Measurements from ENCODE around the gene SLC6A3. TPM values are rescaled to one million over a fixed set of nuclear protein-coding genes. Genes with fewer than 3 reads are reported as not detected.

The SLC6A3 gene
- polyA plus RNA-seq, 4 donors = 0.03 to 0.30 TPM; not detected in 2

GRCh38 chr5:1406681-1407640 lies 38.3 kb downstream of the SLC6A3 start:
- no peak for FAIRE-seq
- 73 to 83% (median 79%) methylated on average over 35 of the region's 35 CpGs for WGBS, 3 donors

GRCh38 chr5:1405539-1406530 lies 39.4 kb downstream of the SLC6A3 start:
- Histone ChIP-seq H3K9me3 (ENCODE audit: control insufficient read depth in 2 of 2, insufficient read depth in 1 of 2, low read depth in 1 of 2, low read length in 1 of 2) (no peaks in the 10 kb centered on the region), H3K27ac (ENCODE audit: low read depth in 1 of 3, low read length in 2 of 3) (no peak overlapping the region), H3K4me1 (ENCODE audit: control insufficient read depth in 3 of 3, insufficient read depth in 2 of 3, low read depth in 1 of 3, low read length in 2 of 3) (no peaks in the 10 kb centered on the region), H3K4me3 (ENCODE audit: low read depth in 1 of 3, low read length in 3 of 3) (no peak overlapping the region), H3K36me3 (ENCODE audit: control insufficient read depth in 3 of 3, insufficient read depth in 2 of 3, low read depth in 1 of 3, low read length in 3 of 3) (no peaks in the 10 kb centered on the region), H3K27me3 (ENCODE audit: control insufficient read depth in 3 of 3, insufficient read depth in 3 of 3, low read length in 3 of 3) (no peaks in the 10 kb centered on the region)
- FAIRE-seq (no peak), DNase-seq (no peak)
- 82 to 86% (median 83%) methylated on average over 38 to 40 of the region's 40 CpGs for WGBS, 3 donors

More at GRCh38 chr5:1406681-1407640, 38.3 kb downstream of the SLC6A3 start:
- H3K27ac ChIP-seq (ENCODE audit: low read depth in 1 of 3, low read length in 2 of 3) = no peak overlapping the region
- no peaks in the 10 kb centered on the region for H3K36me3 ChIP-seq (ENCODE audit: control insufficient read depth in 3 of 3, insufficient read depth in 2 of 3, low read depth in 1 of 3, low read length in 3 of 3)
- no peak overlapping the region for H3K4me3 ChIP-seq (ENCODE audit: low read depth in 1 of 3, low read length in 3 of 3)
- no peaks in the 10 kb centered on the region for H3K4me1 ChIP-seq (ENCODE audit: control insufficient read depth in 3 of 3, insufficient read depth in 2 of 3, low read depth in 1 of 3, low read length in 2 of 3)
- H3K27me3 ChIP-seq (ENCODE audit: control insufficient read depth in 3 of 3, insufficient read depth in 3 of 3, low read length in 3 of 3) = no peaks in the 10 kb centered on the region
- no peak for DNase-seq
- H3K9me3 ChIP-seq (ENCODE audit: control insufficient read depth in 2 of 2, insufficient read depth in 1 of 2, low read depth in 1 of 2, low read length in 1 of 2) = no peaks in the 10 kb centered on the region

- no peaks in the 10 kb centered on the region for H3K27me3 ChIP-seq (ENCODE audit: control insufficient read depth in 3 of 3, insufficient read depth in 3 of 3, low read length in 3 of 3)
- H3K4me1 ChIP-seq (ENCODE audit: control insufficient read depth in 3 of 3, insufficient read depth in 2 of 3, low read depth in 1 of 3, low read length in 2 of 3) = no peaks in the 10 kb centered on the region
- no peaks in the 10 kb centered on the region for H3K36me3 ChIP-seq (ENCODE audit: control insufficient read depth in 3 of 3, insufficient read depth in 2 of 3, low read depth in 1 of 3, low read length in 3 of 3)
- FAIRE-seq (no peak), DNase-seq (no peak)
- no peaks in the 10 kb centered on the region for H3K9me3 ChIP-seq (ENCODE audit: control insufficient read depth in 2 of 2, insufficient read depth in 1 of 2, low read depth in 1 of 2, low read length in 1 of 2)
- WGBS, 3 donors = 76 to 83% (median 79%) methylated on average over 19 of the region's 19 CpGs
- H3K4me3 ChIP-seq (ENCODE audit: low read depth in 1 of 3, low read length in 3 of 3) = no peak overlapping the region
- H3K27ac ChIP-seq (ENCODE audit: low read depth in 1 of 3, low read length in 2 of 3) = no peak overlapping the region
Measured at GRCh38 chr5:1405121-1405520, 40.1 kb downstream of the SLC6A3 start.

GRCh38 chr5:1404062-1404461 lies 41.2 kb downstream of the SLC6A3 start:
- Histone ChIP-seq H3K27ac (ENCODE audit: low read depth in 1 of 3, low read length in 2 of 3) (no peak overlapping the region), H3K36me3 (ENCODE audit: control insufficient read depth in 3 of 3, insufficient read depth in 2 of 3, low read depth in 1 of 3, low read length in 3 of 3) (no peaks in the 10 kb centered on the region), H3K27me3 (ENCODE audit: control insufficient read depth in 3 of 3, insufficient read depth in 3 of 3, low read length in 3 of 3) (peaks cover 0 to 4% (median 0%) of the 10 kb centered on the region in 3 donors), H3K4me3 (ENCODE audit: low read depth in 1 of 3, low read length in 3 of 3) (no peak overlapping the region), H3K4me1 (ENCODE audit: control insufficient read depth in 3 of 3, insufficient read depth in 2 of 3, low read depth in 1 of 3, low read length in 2 of 3) (no peaks in the 10 kb centered on the region), H3K9me3 (ENCODE audit: control insufficient read depth in 2 of 2, insufficient read depth in 1 of 2, low read depth in 1 of 2, low read length in 1 of 2) (peaks cover 0 to 2% of the 10 kb centered on the region in 2 donors)
- FAIRE-seq = no peak
- 65 to 81% (median 72%) methylated on average over 12 of the region's 12 CpGs for WGBS, 3 donors
- no peak for DNase-seq

GRCh38 chr5:1402611-1403255 lies 42.5 kb downstream of the SLC6A3 start:
- peaks cover 0 to 4% of the 10 kb centered on the region in 2 donors for H3K9me3 ChIP-seq (ENCODE audit: control insufficient read depth in 2 of 2, insufficient read depth in 1 of 2, low read depth in 1 of 2, low read length in 1 of 2)
- H3K27me3 ChIP-seq (ENCODE audit: control insufficient read depth in 3 of 3, insufficient read depth in 3 of 3, low read length in 3 of 3) = peaks cover 0 to 4% (median 0%) of the 10 kb centered on the region in 3 donors
- DNase-seq (no peak), FAIRE-seq (no peak)
- no peak overlapping the region for H3K4me3 ChIP-seq (ENCODE audit: low read depth in 1 of 3, low read length in 3 of 3)
- 83 to 87% (median 86%) methylated on average over 24 of the region's 24 CpGs for WGBS, 3 donors
- no peaks in the 10 kb centered on the region for H3K36me3 ChIP-seq (ENCODE audit: control insufficient read depth in 3 of 3, insufficient read depth in 2 of 3, low read depth in 1 of 3, low read length in 3 of 3)
- no peaks in the 10 kb centered on the region for H3K4me1 ChIP-seq (ENCODE audit: control insufficient read depth in 3 of 3, insufficient read depth in 2 of 3, low read depth in 1 of 3, low read length in 2 of 3)
- H3K27ac ChIP-seq (ENCODE audit: low read depth in 1 of 3, low read length in 2 of 3) = no peak overlapping the region

- 51 to 62% (median 54%) methylated on average over 14 of the region's 14 CpGs for WGBS, 3 donors
- Histone ChIP-seq H3K4me1 (ENCODE audit: control insufficient read depth in 3 of 3, insufficient read depth in 2 of 3, low read depth in 1 of 3, low read length in 2 of 3) (no peaks in the 10 kb centered on the region), H3K9me3 (ENCODE audit: control insufficient read depth in 2 of 2, insufficient read depth in 1 of 2, low read depth in 1 of 2, low read length in 1 of 2) (peaks cover 0 to 4% of the 10 kb centered on the region in 2 donors), H3K4me3 (ENCODE audit: low read depth in 1 of 3, low read length in 3 of 3) (no peak overlapping the region), H3K27ac (ENCODE audit: low read depth in 1 of 3, low read length in 2 of 3) (no peak overlapping the region), H3K36me3 (ENCODE audit: control insufficient read depth in 3 of 3, insufficient read depth in 2 of 3, low read depth in 1 of 3, low read length in 3 of 3) (no peaks in the 10 kb centered on the region), H3K27me3 (ENCODE audit: control insufficient read depth in 3 of 3, insufficient read depth in 3 of 3, low read length in 3 of 3) (peaks cover 0 to 4% (median 0%) of the 10 kb centered on the region in 3 donors)
- DNase-seq (no peak), FAIRE-seq (no peak)
Measured at GRCh38 chr5:1401536-1402138, 43.6 kb downstream of the SLC6A3 start.

GRCh38 chr5:1400936-1401335 lies 44.3 kb downstream of the SLC6A3 start:
- H3K27ac ChIP-seq (ENCODE audit: low read depth in 1 of 3, low read length in 2 of 3) = no peak overlapping the region
- FAIRE-seq (no peak), DNase-seq (no peak)
- H3K4me1 ChIP-seq (ENCODE audit: control insufficient read depth in 3 of 3, insufficient read depth in 2 of 3, low read depth in 1 of 3, low read length in 2 of 3) = no peaks in the 10 kb centered on the region
- H3K36me3 ChIP-seq (ENCODE audit: control insufficient read depth in 3 of 3, insufficient read depth in 2 of 3, low read depth in 1 of 3, low read length in 3 of 3) = no peaks in the 10 kb centered on the region
- WGBS, 3 donors = 82 to 86% (median 84%) methylated on average over 12 of the region's 12 CpGs
- H3K9me3 ChIP-seq (ENCODE audit: control insufficient read depth in 2 of 2, insufficient read depth in 1 of 2, low read depth in 1 of 2, low read length in 1 of 2) = peaks cover 0 to 4% of the 10 kb centered on the region in 2 donors
- no peak overlapping the region for H3K4me3 ChIP-seq (ENCODE audit: low read depth in 1 of 3, low read length in 3 of 3)
- H3K27me3 ChIP-seq (ENCODE audit: control insufficient read depth in 3 of 3, insufficient read depth in 3 of 3, low read length in 3 of 3) = peaks cover 0 to 10% (median 1%) of the 10 kb centered on the region in 3 donors

Data from small intestine (tissue), 7 donors.